ENCODE results near the gene BBS9.

- TF ChIP-seq ZNF114 (CRISPR knock-in tag; IDR thresholded peaks at IDR 0.05): no peak
- TF ChIP-seq JUNB (IDR thresholded peaks at IDR 0.05; ENCODE audit: unreplicated experiment): no peak
- TF ChIP-seq CTCF (conservative IDR thresholded peaks at IDR 0.05; ENCODE audit: low read depth in 2 of 2): no peak
- no peak for TF ChIP-seq EZH2 (IDR thresholded peaks at IDR 0.05; ENCODE audit: low read depth, unreplicated experiment)
- TF ChIP-seq STAT1 (IDR thresholded peaks at IDR 0.05; ENCODE audit: unreplicated experiment): no peak
- TF ChIP-seq CREB1 (CRISPR knock-in tag; IDR thresholded peaks at IDR 0.05; ENCODE audit: low read depth): no peak
- no peak for TF ChIP-seq POLR2AphosphoS5 (IDR thresholded peaks at IDR 0.05; ENCODE audit: low read depth)
- no peak for TF ChIP-seq REST (IDR thresholded peaks at IDR 0.05; ENCODE audit: unreplicated experiment)
- no peak for TF ChIP-seq ZNF462 (CRISPR knock-in tag; IDR thresholded peaks at IDR 0.05)
- no peak for TF ChIP-seq EZH2phosphoT487 (IDR thresholded peaks at IDR 0.05; ENCODE audit: unreplicated experiment)
- TF ChIP-seq NANOG (IDR thresholded peaks at IDR 0.05; ENCODE audit: borderline replicate concordance): no peak
These were observed 387.2 kb downstream of the BBS9 start for GRCh38 chr7:33516568-33516967.

Measured in GM23338 (cell line).